Measurements from ENCODE around the gene DDC. TPM values are rescaled to one million over a fixed set of nuclear protein-coding genes. Genes with fewer than 3 reads are reported as not detected.

The DDC gene
- total and polyA plus RNA-seq, 2 donors (not counting 3 experiments of a cell fraction or from before 2014, with no cell fraction given) = not detected

DNA sequence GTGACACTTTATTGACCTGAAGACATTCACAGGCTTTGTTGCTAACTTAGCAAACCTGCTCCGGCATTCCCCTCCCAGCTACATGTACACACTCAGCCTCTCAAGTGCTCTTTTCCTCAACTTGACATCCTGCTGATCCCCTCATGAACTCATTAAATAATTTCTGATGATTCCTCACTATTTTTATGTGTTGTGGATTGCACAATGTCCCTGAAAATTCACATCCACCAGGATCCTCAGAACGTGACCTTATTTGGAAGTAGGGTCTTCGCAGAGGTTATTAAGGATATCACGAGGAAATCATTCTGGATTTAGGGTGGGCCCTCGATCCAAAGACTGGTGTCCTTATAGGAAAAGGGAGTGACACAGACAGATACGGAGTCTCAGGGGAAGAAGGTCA lies 142.3 kb downstream of the DDC start:
- Histone ChIP-seq H3K4me3 (replicated peaks in 1 of 3; ENCODE audit: insufficient read depth in 1 of 3, low read depth in 1 of 3, low read length in 3 of 3) (no peak overlapping the region), H3K27ac (ENCODE audit: insufficient read depth, low read depth, low read length) (no peak overlapping the region), H4K20me1 (replicated peaks; ENCODE audit: control insufficient read depth, extremely low read depth, insufficient read depth, low read length) (no peaks in the 10 kb centered on the region), H3K9ac (replicated peaks; ENCODE audit: extremely low read depth, insufficient read depth, low read length) (no peak overlapping the region), H3K9me1 (replicated peaks; ENCODE audit: control insufficient read depth, extremely low read depth, insufficient read depth, low read length) (no peaks in the 10 kb centered on the region), H2AFZ (ENCODE audit: low read depth, low read length) (no peak overlapping the region), H3K4me2 (ENCODE audit: insufficient read depth, low read length) (peak overlapping the region; percentile 12), H3K36me3 (ENCODE audit: control insufficient read depth in 2 of 2, extremely low read depth in 1 of 2, insufficient read depth in 2 of 2, low read length in 2 of 2) (no peaks in the 10 kb centered on the region), H3K27me3 (ENCODE audit: control insufficient read depth in 2 of 2, insufficient read depth in 2 of 2, low read length in 2 of 2) (no peaks in the 10 kb centered on the region), H3K4me1 (ENCODE audit: control insufficient read depth, extremely low read depth, insufficient read depth, low read length) (peaks cover 12% of the 10 kb centered on the region), H3K9me3 (replicated peaks; ENCODE audit: control insufficient read depth, insufficient read depth, low read length) (no peaks in the 10 kb centered on the region), H3K79me2 (ENCODE audit: control insufficient read depth, insufficient read depth, low read length) (no peaks in the 10 kb centered on the region)
- DNase-seq (ENCODE audit: low read depth, low spot score) (no peak), FAIRE-seq (peak; percentile 28)
- dilution Hi-C loops (cut with MboI; ENCODE audit: extremely low pct_ligation_motif_present, low sequenced_read_pairs) = no loop called here
- no TSS peak for BruUV-seq (replicated peaks)
- ChIA-PET CTCF (interaction anchor here (0.7 to 1.7 kb wide), 2 partner anchors 20 to 718 kb away, joined by 3 to 5 read pairs; no protein-coding TSS in a partner anchor), POLR2A (no interaction called here)
- TF ChIP-seq, protein P1, sequence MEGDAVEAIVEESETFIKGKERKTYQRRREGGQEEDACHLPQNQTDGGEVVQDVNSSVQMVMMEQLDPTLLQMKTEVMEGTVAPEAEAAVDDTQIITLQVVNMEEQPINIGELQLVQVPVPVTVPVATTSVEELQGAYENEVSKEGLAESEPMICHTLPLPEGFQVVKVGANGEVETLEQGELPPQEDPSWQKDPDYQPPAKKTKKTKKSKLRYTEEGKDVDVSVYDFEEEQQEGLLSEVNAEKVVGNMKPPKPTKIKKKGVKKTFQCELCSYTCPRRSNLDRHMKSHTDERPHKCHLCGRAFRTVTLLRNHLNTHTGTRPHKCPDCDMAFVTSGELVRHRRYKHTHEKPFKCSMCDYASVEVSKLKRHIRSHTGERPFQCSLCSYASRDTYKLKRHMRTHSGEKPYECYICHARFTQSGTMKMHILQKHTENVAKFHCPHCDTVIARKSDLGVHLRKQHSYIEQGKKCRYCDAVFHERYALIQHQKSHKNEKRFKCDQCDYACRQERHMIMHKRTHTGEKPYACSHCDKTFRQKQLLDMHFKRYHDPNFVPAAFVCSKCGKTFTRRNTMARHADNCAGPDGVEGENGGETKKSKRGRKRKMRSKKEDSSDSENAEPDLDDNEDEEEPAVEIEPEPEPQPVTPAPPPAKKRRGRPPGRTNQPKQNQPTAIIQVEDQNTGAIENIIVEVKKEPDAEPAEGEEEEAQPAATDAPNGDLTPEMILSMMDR (IDR thresholded peaks at IDR 0.05; ENCODE audit: extremely low read depth in 1 of 2, insufficient read depth in 1 of 2, low read depth in 1 of 2, low read length in 2 of 2) = no peak
- TF ChIP-seq EZH2 (IDR thresholded peaks at IDR 0.05; ENCODE audit: borderline replicate concordance, low read depth, low read length, severe bottlenecking) (no peak), FOS (IDR thresholded peaks at IDR 0.05; ENCODE audit: borderline replicate concordance, insufficient read depth, low read length) (no peak), MYC (IDR thresholded peaks at IDR 0.05; ENCODE audit: low read depth, low read length) (no peak), JUN (IDR thresholded peaks at IDR 0.05; ENCODE audit: borderline replicate concordance, insufficient read depth, insufficient read length, low read depth) (no peak), POLR2A (IDR thresholded peaks at IDR 0.05; ENCODE audit: low read depth, low read length) (no peak), GATA2 (IDR thresholded peaks at IDR 0.05; ENCODE audit: insufficient read depth, insufficient read length, low read depth, low read length) (no peak), POLR2AphosphoS5 (IDR thresholded peaks at IDR 0.05; ENCODE audit: insufficient read depth, low read depth, low read length) (no peak)
- TF ChIP-seq, protein P2, sequence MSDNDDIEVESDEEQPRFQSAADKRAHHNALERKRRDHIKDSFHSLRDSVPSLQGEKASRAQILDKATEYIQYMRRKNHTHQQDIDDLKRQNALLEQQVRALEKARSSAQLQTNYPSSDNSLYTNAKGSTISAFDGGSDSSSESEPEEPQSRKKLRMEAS (IDR thresholded peaks at IDR 0.05; ENCODE audit: insufficient read depth, insufficient read length) = no peak
- intact Hi-C loops (cut with micrococcal nuclease) = loop anchor here (1.0 kb wide), 1 partner anchor 23 kb away; no protein-coding TSS in a partner anchor
